ENCODE results near the gene CCDC28B. TPM values are rescaled to one million over a fixed set of nuclear protein-coding genes. Genes with fewer than 3 reads are reported as not detected.

The CCDC28B gene
- total and polyA plus RNA-seq, 2 donors (not counting 3 experiments of a cell fraction or from before 2014, with no cell fraction given), result 12.0 to 19.1 TPM

- Histone ChIP-seq H3K4me3 (replicated peaks in 1 of 3; ENCODE audit: insufficient read depth in 1 of 3, low read depth in 1 of 3, low read length in 3 of 3) (no peak overlapping the region), H4K20me1 (replicated peaks; ENCODE audit: control insufficient read depth, extremely low read depth, insufficient read depth, low read length) (no peaks in the 10 kb centered on the region), H3K79me2 (ENCODE audit: control insufficient read depth, insufficient read depth, low read length) (peaks cover 37% of the 10 kb centered on the region), H3K9ac (replicated peaks; ENCODE audit: extremely low read depth, insufficient read depth, low read length) (no peak overlapping the region), H3K4me2 (ENCODE audit: insufficient read depth, low read length) (no peak overlapping the region), H3K4me1 (ENCODE audit: control insufficient read depth, extremely low read depth, insufficient read depth, low read length) (no peaks in the 10 kb centered on the region), H3K27me3 (ENCODE audit: control insufficient read depth in 2 of 2, insufficient read depth in 2 of 2, low read length in 2 of 2) (no peaks in the 10 kb centered on the region), H2AFZ (ENCODE audit: low read depth, low read length) (no peak overlapping the region), H3K9me3 (replicated peaks; ENCODE audit: control insufficient read depth, insufficient read depth, low read length) (no peaks in the 10 kb centered on the region), H3K27ac (ENCODE audit: insufficient read depth, low read depth, low read length) (no peak overlapping the region), H3K9me1 (replicated peaks; ENCODE audit: control insufficient read depth, extremely low read depth, insufficient read depth, low read length) (no peaks in the 10 kb centered on the region), H3K36me3 (ENCODE audit: control insufficient read depth in 2 of 2, extremely low read depth in 1 of 2, insufficient read depth in 2 of 2, low read length in 2 of 2) (peaks cover 33 to 48% of the 10 kb centered on the region in 2 experiments)
- TF ChIP-seq POLR2A (IDR thresholded peaks at IDR 0.05; ENCODE audit: low read depth, low read length) (no peak), EZH2 (IDR thresholded peaks at IDR 0.05; ENCODE audit: borderline replicate concordance, low read depth, low read length, severe bottlenecking) (no peak), JUN (IDR thresholded peaks at IDR 0.05; ENCODE audit: borderline replicate concordance, insufficient read depth, insufficient read length, low read depth) (no peak), GATA2 (IDR thresholded peaks at IDR 0.05; ENCODE audit: insufficient read depth, insufficient read length, low read depth, low read length) (no peak), MYC (IDR thresholded peaks at IDR 0.05; ENCODE audit: low read depth, low read length) (no peak), FOS (IDR thresholded peaks at IDR 0.05; ENCODE audit: borderline replicate concordance, insufficient read depth, low read length) (no peak), POLR2AphosphoS5 (IDR thresholded peaks at IDR 0.05; ENCODE audit: insufficient read depth, low read depth, low read length) (no peak)
- TF ChIP-seq, protein P1, sequence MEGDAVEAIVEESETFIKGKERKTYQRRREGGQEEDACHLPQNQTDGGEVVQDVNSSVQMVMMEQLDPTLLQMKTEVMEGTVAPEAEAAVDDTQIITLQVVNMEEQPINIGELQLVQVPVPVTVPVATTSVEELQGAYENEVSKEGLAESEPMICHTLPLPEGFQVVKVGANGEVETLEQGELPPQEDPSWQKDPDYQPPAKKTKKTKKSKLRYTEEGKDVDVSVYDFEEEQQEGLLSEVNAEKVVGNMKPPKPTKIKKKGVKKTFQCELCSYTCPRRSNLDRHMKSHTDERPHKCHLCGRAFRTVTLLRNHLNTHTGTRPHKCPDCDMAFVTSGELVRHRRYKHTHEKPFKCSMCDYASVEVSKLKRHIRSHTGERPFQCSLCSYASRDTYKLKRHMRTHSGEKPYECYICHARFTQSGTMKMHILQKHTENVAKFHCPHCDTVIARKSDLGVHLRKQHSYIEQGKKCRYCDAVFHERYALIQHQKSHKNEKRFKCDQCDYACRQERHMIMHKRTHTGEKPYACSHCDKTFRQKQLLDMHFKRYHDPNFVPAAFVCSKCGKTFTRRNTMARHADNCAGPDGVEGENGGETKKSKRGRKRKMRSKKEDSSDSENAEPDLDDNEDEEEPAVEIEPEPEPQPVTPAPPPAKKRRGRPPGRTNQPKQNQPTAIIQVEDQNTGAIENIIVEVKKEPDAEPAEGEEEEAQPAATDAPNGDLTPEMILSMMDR (IDR thresholded peaks at IDR 0.05; ENCODE audit: extremely low read depth in 1 of 2, insufficient read depth in 1 of 2, low read depth in 1 of 2, low read length in 2 of 2), result no peak
- TF ChIP-seq, protein P2, sequence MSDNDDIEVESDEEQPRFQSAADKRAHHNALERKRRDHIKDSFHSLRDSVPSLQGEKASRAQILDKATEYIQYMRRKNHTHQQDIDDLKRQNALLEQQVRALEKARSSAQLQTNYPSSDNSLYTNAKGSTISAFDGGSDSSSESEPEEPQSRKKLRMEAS (IDR thresholded peaks at IDR 0.05; ENCODE audit: insufficient read depth, insufficient read length), result no peak
- no TSS peak for BruUV-seq (replicated peaks)
- intact Hi-C loops (cut with micrococcal nuclease) (no loop called here), dilution Hi-C loops (cut with MboI; ENCODE audit: extremely low pct_ligation_motif_present, low sequenced_read_pairs) (no loop called here)
- FAIRE-seq, result no peak
- POLR2A ChIA-PET, result no interaction called here
- no peak for DNase-seq (ENCODE audit: low read depth, low spot score)
- CTCF ChIA-PET, result no interaction called here
Measured at GRCh38 chr1:32187850-32188249, 12.5 kb upstream of the CCDC28B start.
